DND-41 (cell line): ENCODE results near the gene IGSF21.

ENCODE experiments used
- EZH2 ChIP-seq: IDR thresholded peaks from 3 replicates; pipeline ENCODE4 v1.6.1; 2012; ENCODE audit warnings: borderline replicate concordance, low read depth, mild to moderate bottlenecking, moderate library complexity, low read length, inconsistent platforms; ENCODE audit not compliant: severe bottlenecking
- TF ChIP-seq, protein P1 (sequence below): IDR thresholded peaks from 2 replicates; pipeline ENCODE4 v1.5.1; 2012; ENCODE audit warnings: borderline replicate concordance, low read length, moderate library complexity, mild to moderate bottlenecking; ENCODE audit not compliant: poor library complexity, severe bottlenecking; ENCODE audit errors: extremely low read depth

GRCh38 chr1:18426580-18426979 lies 319.0 kb downstream of the IGSF21 start:
- TF ChIP-seq, protein P1, sequence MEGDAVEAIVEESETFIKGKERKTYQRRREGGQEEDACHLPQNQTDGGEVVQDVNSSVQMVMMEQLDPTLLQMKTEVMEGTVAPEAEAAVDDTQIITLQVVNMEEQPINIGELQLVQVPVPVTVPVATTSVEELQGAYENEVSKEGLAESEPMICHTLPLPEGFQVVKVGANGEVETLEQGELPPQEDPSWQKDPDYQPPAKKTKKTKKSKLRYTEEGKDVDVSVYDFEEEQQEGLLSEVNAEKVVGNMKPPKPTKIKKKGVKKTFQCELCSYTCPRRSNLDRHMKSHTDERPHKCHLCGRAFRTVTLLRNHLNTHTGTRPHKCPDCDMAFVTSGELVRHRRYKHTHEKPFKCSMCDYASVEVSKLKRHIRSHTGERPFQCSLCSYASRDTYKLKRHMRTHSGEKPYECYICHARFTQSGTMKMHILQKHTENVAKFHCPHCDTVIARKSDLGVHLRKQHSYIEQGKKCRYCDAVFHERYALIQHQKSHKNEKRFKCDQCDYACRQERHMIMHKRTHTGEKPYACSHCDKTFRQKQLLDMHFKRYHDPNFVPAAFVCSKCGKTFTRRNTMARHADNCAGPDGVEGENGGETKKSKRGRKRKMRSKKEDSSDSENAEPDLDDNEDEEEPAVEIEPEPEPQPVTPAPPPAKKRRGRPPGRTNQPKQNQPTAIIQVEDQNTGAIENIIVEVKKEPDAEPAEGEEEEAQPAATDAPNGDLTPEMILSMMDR: no peak
- TF ChIP-seq EZH2: no peak
